ENCODE data around the gene MDH1.

DNA sequence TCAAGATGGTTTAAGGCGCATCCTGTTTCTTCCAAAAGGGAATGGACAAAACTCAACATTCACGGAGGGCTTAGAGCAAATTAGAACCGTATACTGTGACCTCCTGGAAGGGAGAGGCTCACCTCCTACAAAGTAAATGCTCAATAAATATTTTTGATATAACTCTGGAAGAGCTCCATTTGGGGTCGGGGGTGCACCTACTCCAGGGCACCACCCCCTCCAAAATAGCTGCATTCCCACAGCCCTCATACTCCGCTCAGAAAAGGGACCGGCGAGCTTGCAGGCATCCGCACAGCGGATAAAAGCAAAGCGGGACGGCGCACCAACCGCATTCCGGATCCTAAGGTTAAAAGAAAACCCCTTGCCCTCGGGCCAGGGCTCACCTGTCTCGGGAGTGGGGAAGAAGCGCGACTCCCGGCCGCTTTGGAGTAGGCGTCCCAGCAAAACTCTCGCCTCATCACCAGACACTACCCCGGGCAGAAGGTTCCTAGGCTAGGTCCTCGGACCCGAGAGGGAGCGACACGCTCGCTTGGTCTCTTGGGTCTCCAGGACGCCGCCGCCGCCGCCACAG is 864 bp upstream of the MDH1 start:
- TF ChIP-seq, protein P1, sequence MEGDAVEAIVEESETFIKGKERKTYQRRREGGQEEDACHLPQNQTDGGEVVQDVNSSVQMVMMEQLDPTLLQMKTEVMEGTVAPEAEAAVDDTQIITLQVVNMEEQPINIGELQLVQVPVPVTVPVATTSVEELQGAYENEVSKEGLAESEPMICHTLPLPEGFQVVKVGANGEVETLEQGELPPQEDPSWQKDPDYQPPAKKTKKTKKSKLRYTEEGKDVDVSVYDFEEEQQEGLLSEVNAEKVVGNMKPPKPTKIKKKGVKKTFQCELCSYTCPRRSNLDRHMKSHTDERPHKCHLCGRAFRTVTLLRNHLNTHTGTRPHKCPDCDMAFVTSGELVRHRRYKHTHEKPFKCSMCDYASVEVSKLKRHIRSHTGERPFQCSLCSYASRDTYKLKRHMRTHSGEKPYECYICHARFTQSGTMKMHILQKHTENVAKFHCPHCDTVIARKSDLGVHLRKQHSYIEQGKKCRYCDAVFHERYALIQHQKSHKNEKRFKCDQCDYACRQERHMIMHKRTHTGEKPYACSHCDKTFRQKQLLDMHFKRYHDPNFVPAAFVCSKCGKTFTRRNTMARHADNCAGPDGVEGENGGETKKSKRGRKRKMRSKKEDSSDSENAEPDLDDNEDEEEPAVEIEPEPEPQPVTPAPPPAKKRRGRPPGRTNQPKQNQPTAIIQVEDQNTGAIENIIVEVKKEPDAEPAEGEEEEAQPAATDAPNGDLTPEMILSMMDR (conservative IDR thresholded peaks at IDR 0.05 in 1 of 2, IDR thresholded peaks at IDR 0.05 in 1 of 2; ENCODE audit: low read depth in 1 of 2, low read length in 2 of 2), result no peak
- no peak for TF ChIP-seq EZH2 (IDR thresholded peaks at IDR 0.05; ENCODE audit: low read length, missing control alignments)
